Measurements from ENCODE around the gene SNX9.

DNA sequence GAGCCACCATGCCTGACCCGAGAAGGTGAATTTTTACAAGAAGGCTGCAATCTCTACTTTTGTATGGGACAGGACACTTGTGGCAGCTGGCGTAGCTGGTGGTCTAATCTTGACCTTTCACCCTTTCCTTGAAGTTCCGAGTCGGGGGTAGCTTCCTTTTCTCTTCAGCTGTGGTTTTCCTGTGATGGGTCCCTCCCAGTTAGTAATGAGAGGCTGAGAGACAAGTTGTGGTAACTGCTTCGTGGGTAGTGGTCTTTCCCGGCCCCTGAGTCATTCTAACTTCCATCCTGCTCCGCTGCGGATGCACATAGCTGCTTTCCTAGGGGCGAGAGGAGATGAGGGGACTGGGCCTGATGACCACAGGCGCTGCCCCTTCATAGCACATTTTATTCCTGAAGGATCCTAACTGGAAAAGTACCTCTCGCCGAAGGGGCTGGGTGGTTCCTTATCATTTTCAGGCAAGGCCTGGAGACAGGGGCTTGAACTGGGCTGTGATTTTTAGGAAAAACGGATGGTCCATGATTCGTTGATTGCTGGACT is 161.7 kb downstream of the SNX9 start:
- TF ChIP-seq, protein P1, sequence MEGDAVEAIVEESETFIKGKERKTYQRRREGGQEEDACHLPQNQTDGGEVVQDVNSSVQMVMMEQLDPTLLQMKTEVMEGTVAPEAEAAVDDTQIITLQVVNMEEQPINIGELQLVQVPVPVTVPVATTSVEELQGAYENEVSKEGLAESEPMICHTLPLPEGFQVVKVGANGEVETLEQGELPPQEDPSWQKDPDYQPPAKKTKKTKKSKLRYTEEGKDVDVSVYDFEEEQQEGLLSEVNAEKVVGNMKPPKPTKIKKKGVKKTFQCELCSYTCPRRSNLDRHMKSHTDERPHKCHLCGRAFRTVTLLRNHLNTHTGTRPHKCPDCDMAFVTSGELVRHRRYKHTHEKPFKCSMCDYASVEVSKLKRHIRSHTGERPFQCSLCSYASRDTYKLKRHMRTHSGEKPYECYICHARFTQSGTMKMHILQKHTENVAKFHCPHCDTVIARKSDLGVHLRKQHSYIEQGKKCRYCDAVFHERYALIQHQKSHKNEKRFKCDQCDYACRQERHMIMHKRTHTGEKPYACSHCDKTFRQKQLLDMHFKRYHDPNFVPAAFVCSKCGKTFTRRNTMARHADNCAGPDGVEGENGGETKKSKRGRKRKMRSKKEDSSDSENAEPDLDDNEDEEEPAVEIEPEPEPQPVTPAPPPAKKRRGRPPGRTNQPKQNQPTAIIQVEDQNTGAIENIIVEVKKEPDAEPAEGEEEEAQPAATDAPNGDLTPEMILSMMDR (conservative IDR thresholded peaks at IDR 0.05 in 1 of 2, IDR thresholded peaks at IDR 0.05 in 1 of 2; ENCODE audit: low read depth in 1 of 2, low read length in 2 of 2), result no peak
- TF ChIP-seq EZH2 (IDR thresholded peaks at IDR 0.05; ENCODE audit: low read length, missing control alignments), result no peak

Measured in fibroblast of lung (primary cell).